GM18519 (cell line): ENCODE data around the gene PSD.
"Not testable (repeated sequence)": the region's sequence is repeated elsewhere in the genome, so short reads cannot be mapped to it uniquely, and the experiment has no call there.

Experiments
- ATAC-seq: cut with Tn5 transposase; IDR thresholded peaks from one replicate; pipeline ENCODE4 v1.9.1; 2021; ENCODE audit warnings: mild to moderate bottlenecking, moderate library complexity; ENCODE audit not compliant: unreplicated experiment, low FRiP score

PSD gene

GRCh38 chr10:102418622-102419268 is at the start of gene PSD:
Gene PSD, minus strand, starts transcription at chr10:102418785. Its CDS starts 1,747 bp downstream, at chr10:102417038.
- ATAC-seq = no peak

GRCh38 chr10:102467971-102468438 is 49.4 kb upstream of the PSD start:
- no peak for ATAC-seq

DNA sequence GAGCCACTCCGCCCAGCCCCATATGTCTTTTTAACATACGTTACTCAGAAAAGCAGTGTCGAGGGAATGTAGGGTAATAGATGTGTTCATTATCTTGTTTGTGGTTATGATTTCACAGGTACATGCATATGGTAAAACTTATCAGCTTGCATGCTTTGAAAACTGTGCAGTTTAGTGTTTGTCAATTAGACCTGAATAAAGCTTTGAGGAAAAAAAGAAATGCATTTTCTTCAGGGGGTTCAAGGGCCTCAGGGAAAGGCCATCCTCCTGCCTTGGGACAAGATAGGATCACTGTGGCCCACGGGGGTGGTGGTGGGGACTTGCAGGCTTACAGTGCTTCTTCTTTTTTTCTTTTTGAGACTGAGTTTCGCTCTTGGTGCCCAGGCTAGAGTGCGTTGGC is 48.7 kb upstream of the PSD start:
- ATAC-seq = no peak

- no peak for ATAC-seq
Measured at GRCh38 chr10:102465466-102465865, 46.9 kb upstream of the PSD start.

- ATAC-seq = no peak
Measured at GRCh38 chr10:102463983-102464382, 45.4 kb upstream of the PSD start.

DNA sequence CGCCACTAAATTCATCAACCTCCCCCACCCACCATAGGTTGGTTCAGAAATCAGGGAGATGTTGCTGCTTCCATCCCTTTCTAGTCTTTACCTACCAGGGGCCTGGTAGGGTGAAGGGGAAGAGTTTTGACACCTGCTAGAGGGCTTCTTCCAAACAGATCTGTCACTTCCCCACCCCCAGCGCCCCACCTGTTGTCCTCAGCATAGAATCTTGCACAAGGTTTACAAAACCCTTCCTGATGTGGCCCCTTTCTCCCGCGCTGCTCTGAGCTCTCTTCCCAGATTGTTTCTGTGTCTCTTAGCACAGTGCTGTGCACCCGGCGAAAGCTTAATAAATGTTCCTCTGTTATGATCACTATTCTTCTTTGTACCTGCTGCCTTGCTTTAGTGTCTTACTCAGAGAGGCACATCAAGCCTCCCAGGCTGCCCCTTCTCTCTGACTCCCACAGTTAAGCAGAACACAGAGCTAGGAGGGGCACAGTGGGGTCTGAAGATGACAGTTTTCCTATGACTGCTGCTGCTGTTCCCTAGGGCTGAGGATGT is 44.0 kb upstream of the PSD start:
- no peak for ATAC-seq

GRCh38 chr10:102461187-102462054 is 42.8 kb upstream of the PSD start:
- no peak for ATAC-seq

DNA sequence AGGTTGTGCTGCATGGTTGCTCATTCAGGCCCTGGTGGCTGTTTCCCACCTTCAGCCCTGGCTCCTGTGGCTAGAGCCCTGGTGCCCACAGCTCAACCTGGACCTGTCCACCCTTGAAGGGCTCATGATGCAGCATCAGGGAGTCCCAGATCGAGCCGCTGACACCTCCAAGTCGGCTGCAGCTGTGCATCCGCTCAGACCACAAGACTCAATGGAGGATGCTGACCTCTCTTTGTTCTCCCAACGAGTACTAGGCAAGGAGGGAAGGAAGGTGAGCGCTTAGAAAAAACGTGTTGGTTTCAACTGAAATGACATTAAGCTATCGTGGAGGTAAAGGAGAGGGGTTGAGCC is 42.2 kb upstream of the PSD start:
- no peak for ATAC-seq

DNA sequence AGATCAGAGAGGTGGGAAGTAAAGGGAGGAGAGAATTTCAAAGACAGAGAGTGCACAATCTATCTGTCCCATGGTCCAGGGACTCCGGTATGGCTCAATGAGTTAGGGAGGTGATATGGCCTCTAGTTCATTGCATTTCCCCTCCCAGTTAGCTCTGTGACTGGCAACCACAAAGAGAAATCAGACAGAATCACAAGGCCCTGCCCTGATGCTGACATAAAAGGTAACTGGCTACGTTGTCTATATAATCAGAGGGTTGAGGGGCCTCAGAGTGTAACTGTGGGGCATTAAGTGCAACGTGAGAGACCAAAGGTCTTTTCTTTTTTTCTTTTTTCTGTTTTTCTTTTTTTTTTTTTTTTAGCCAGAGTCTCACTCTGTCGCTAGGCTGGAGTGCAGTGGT is 40.1 kb upstream of the PSD start:
- no peak for ATAC-seq

- no peak for ATAC-seq
Measured at GRCh38 chr10:102457591-102458150, 39.1 kb upstream of the PSD start.

GRCh38 chr10:102455893-102456471 is 37.4 kb upstream of the PSD start:
- ATAC-seq = no peak

DNA sequence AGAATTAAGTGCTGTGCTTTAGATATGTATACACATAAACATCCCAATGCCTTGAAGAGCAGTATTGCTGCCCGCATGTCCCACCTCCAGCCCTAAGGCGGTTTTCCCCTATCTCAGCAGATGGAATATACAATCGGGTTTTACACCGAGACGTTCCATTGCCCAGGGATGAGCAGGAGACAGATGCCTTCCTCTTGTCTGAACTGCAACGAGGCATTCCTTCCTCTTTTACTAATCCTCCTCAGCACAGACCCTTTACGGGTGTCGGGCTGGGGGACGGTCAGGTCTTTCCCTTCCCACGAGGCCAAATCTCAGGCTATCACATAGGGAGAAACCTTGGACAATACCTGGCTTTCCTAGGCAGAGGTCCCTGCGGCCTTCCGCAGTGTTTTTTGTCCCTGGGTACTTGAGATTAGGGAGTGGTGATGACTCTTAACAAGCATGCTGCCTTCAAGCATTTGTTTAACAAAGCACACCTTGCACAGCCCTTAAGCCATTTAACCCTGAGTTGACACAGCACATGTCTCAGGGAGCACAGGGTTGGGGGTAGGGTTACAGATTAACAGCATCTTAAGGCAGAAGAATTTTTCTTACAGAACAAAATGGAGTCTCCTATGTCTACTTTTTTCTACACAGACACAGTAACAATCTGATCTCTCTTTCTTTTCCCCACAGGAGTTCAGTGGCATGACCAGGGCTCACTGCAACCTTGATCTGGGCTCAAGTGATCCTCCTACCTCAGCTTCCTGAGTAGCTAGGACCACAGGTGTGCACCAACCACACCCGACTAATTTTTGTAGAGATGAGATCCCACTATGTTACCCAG is 36.3 kb upstream of the PSD start:
- not testable (repeated sequence) for ATAC-seq

DNA sequence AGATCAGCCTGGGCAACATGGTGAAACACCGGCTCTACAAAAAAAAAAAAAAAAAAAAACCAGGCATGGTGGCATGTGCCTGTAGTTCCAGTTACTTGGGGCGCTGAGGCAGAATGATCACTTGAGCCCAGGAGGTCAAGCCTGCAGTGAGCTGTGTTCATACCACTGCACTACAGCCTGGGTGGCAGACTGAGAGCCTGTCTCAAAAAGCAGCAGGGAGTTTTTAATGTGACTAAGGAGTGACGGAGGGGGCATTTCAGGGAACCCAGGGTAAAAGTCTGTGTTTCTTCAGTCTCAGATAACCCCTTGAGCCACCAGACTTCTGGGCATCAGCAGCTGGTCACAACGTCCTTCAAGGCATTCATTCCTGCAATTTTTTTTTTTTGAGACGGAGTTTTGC is 34.9 kb upstream of the PSD start:
- no peak for ATAC-seq

DNA sequence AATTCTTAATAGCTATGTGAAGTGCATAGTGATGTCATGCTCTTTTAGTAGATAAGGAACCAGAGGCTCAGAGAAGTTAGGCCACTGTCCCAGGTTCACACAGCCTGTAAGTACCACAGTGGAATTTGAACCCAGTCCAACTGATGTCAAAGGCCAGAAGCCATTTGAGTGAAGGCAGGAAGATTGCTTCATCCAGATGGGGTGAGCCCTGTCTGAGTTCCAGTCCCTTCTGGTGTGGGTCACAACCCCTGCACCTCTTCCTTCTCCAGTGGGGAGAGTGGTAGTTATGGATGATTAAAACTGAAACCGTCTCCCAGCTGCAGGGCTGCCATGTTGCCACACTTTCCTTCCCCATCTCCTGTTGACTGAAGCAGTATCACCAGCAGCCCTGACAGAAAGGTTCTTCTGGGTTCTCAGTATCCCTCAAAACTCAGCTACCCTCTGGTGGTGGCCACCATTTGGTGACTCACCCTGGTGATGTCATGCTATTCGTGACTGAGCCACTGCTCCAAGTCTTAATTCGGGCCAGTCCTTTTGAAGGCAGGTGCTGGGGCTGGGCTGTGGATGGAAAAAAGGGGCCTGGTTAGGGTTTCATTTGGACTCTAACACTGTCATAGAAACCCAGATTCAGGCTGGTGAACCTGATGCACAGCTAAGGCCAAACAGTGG is 34.2 kb upstream of the PSD start:
- ATAC-seq = no peak

- no peak for ATAC-seq
Measured at GRCh38 chr10:102451105-102451969, 32.8 kb upstream of the PSD start, which contains the start of gene C10orf95. Gene C10orf95, minus strand, starts transcription at chr10:102451543. Its CDS starts 450 bp downstream, at chr10:102451093.

GRCh38 chr10:102450374-102451104 is 32.0 kb upstream of the PSD start:
- ATAC-seq = peak; percentile 75

DNA sequence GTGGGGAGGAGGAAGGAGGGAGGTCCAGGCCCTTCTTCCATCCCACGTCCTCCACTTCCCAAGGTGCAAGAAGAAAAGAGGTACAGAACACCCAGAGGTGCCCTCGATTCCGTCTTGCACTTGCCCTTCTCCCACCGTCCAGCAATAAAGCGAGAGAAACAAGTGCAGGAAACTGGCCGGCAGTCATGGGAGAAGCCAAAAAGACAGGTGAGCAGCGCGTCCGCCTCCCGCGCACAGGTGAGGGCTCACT is 31.5 kb upstream of the PSD start:
- ATAC-seq = no peak
